Measurements from ENCODE around the gene TTLL4.

Gene TTLL4

GRCh38 chr2:218722876-218723785 lies 12.5 kb downstream of the TTLL4 start:
- no peak for DNase-seq (ENCODE audit: insufficient read length, low spot score)
- TF ChIP-seq PAX5 (IDR thresholded peaks at IDR 0.05; ENCODE audit: insufficient read depth, low read length, severe bottlenecking) (no peak), POU2F2 (IDR thresholded peaks at IDR 0.05; ENCODE audit: low read depth, low read length) (no peak), TAF1 (IDR thresholded peaks at IDR 0.05; ENCODE audit: low read depth, low read length) (no peak), POLR2AphosphoS5 (IDR thresholded peaks at IDR 0.05; ENCODE audit: low read depth, low read length) (no peak), SPI1 (IDR thresholded peaks at IDR 0.05; ENCODE audit: low read depth, low read length) (no peak), POLR2A (IDR thresholded peaks at IDR 0.05; ENCODE audit: low read depth, low read length) (no peak)

GRCh38 chr2:218726004-218726574 lies 15.5 kb downstream of the TTLL4 start:
- TF ChIP-seq POU2F2 (IDR thresholded peaks at IDR 0.05; ENCODE audit: low read depth, low read length) (no peak), PAX5 (IDR thresholded peaks at IDR 0.05; ENCODE audit: insufficient read depth, low read length, severe bottlenecking) (no peak), POLR2AphosphoS5 (IDR thresholded peaks at IDR 0.05; ENCODE audit: low read depth, low read length) (no peak), SPI1 (IDR thresholded peaks at IDR 0.05; ENCODE audit: low read depth, low read length) (no peak), POLR2A (IDR thresholded peaks at IDR 0.05; ENCODE audit: low read depth, low read length) (no peak)
- FAIRE-seq (no peak), DNase-seq (ENCODE audit: insufficient read length, low spot score) (no peak)

More at GRCh38 chr2:218722876-218723785, 12.5 kb downstream of the TTLL4 start:
- no peak for FAIRE-seq

- TF ChIP-seq PAX5 (IDR thresholded peaks at IDR 0.05; ENCODE audit: insufficient read depth, low read length, severe bottlenecking) (no peak), POU2F2 (IDR thresholded peaks at IDR 0.05; ENCODE audit: low read depth, low read length) (no peak), POLR2AphosphoS5 (IDR thresholded peaks at IDR 0.05; ENCODE audit: low read depth, low read length) (no peak), SPI1 (IDR thresholded peaks at IDR 0.05; ENCODE audit: low read depth, low read length) (no peak), TAF1 (IDR thresholded peaks at IDR 0.05; ENCODE audit: low read depth, low read length) (no peak), POLR2A (IDR thresholded peaks at IDR 0.05; ENCODE audit: low read depth, low read length) (no peak)
- FAIRE-seq (no peak), DNase-seq (ENCODE audit: insufficient read length, low spot score) (no peak)
These were observed 17.0 kb downstream of the TTLL4 start for GRCh38 chr2:218727502-218728165.

GRCh38 chr2:218729640-218730039 lies 19.0 kb downstream of the TTLL4 start:
- DNase-seq (ENCODE audit: insufficient read length, low spot score): no peak
- no peak for FAIRE-seq
- no peak for TF ChIP-seq TAF1 (IDR thresholded peaks at IDR 0.05; ENCODE audit: low read depth, low read length)

GRCh38 chr2:218732052-218732760 lies 21.6 kb downstream of the TTLL4 start:
- FAIRE-seq (no peak), DNase-seq (ENCODE audit: insufficient read length, low spot score) (no peak)
- TF ChIP-seq POLR2A (IDR thresholded peaks at IDR 0.05; ENCODE audit: low read depth, low read length): no peak
- TF ChIP-seq SPI1 (IDR thresholded peaks at IDR 0.05; ENCODE audit: low read depth, low read length): no peak
- TF ChIP-seq POLR2AphosphoS5 (IDR thresholded peaks at IDR 0.05; ENCODE audit: low read depth, low read length): no peak
- no peak for TF ChIP-seq TAF1 (IDR thresholded peaks at IDR 0.05; ENCODE audit: low read depth, low read length)
- TF ChIP-seq POU2F2 (IDR thresholded peaks at IDR 0.05; ENCODE audit: low read depth, low read length): no peak
- no peak for TF ChIP-seq PAX5 (IDR thresholded peaks at IDR 0.05; ENCODE audit: insufficient read depth, low read length, severe bottlenecking)

GRCh38 chr2:218732761-218733158 lies 22.1 kb downstream of the TTLL4 start:
- no peak for DNase-seq (ENCODE audit: insufficient read length, low spot score)

GRCh38 chr2:218733171-218734021 lies 22.8 kb downstream of the TTLL4 start:
- DNase-seq (ENCODE audit: insufficient read length, low spot score) (peak; percentile 30), FAIRE-seq (peak; percentile 76)
- peak; percentile 45; the same call in 1 of the 2 replicates for TF ChIP-seq SPI1 (IDR thresholded peaks at IDR 0.05; ENCODE audit: low read depth, low read length)
- TF ChIP-seq PAX5 (IDR thresholded peaks at IDR 0.05; ENCODE audit: insufficient read depth, low read length, severe bottlenecking): no peak
- no peak for TF ChIP-seq POU2F2 (IDR thresholded peaks at IDR 0.05; ENCODE audit: low read depth, low read length)
- TF ChIP-seq POLR2A (IDR thresholded peaks at IDR 0.05; ENCODE audit: low read depth, low read length): 0 out of 2 replicates have a peak, but pooled peaks have one; percentile 21
- peak; percentile 41; the same call in 1 of the 2 replicates for TF ChIP-seq POLR2AphosphoS5 (IDR thresholded peaks at IDR 0.05; ENCODE audit: low read depth, low read length)
- TF ChIP-seq TAF1 (IDR thresholded peaks at IDR 0.05; ENCODE audit: low read depth, low read length): no peak

More at GRCh38 chr2:218732761-218733158, 22.1 kb downstream of the TTLL4 start:
- no peak for TF ChIP-seq POU2F2 (IDR thresholded peaks at IDR 0.05; ENCODE audit: low read depth, low read length)
- no peak for FAIRE-seq

GRCh38 chr2:218734190-218734975 lies 23.7 kb downstream of the TTLL4 start:
- TF ChIP-seq TAF1 (IDR thresholded peaks at IDR 0.05; ENCODE audit: low read depth, low read length): no peak
- TF ChIP-seq POU2F2 (IDR thresholded peaks at IDR 0.05; ENCODE audit: low read depth, low read length): no peak
- TF ChIP-seq POLR2AphosphoS5 (IDR thresholded peaks at IDR 0.05; ENCODE audit: low read depth, low read length): no peak
- TF ChIP-seq PAX5 (IDR thresholded peaks at IDR 0.05; ENCODE audit: insufficient read depth, low read length, severe bottlenecking): no peak
- TF ChIP-seq SPI1 (IDR thresholded peaks at IDR 0.05; ENCODE audit: low read depth, low read length): no peak
- no peak for TF ChIP-seq POLR2A (IDR thresholded peaks at IDR 0.05; ENCODE audit: low read depth, low read length)
- DNase-seq (ENCODE audit: insufficient read length, low spot score) (no peak), FAIRE-seq (peak; percentile 16)

Measured in GM12891 (cell line).